Aorta (tissue), 5 donors: ENCODE measurements around the gene ESRRG. TPM values are rescaled to one million over a fixed set of nuclear protein-coding genes. Genes with fewer than 3 reads are reported as not detected.

ENCODE experiments used
- ATAC-seq: fragments of 200-7000 bp; cut with Tn5 transposase; one replicate; pipeline ENCODE4 v1.9.1; 2022; ENCODE audit warnings: moderate library complexity; ENCODE audit not compliant: low FRiP score
- DNase-seq, 2 donors: peaks; one replicate each; pipeline ENCODE4 v3.0.0-alpha.2; 2020
- H3K27ac ChIP-seq, 2 donors: one replicate each; pipeline ENCODE4 v1.5.1; 2013; ENCODE audit warnings: low read length in 2 of 2, mild to moderate bottlenecking in 2 of 2, moderate library complexity in 2 of 2, control low read depth in 1 of 2, inconsistent platforms in 1 of 2, low read depth in 1 of 2
- H3K27me3 ChIP-seq, 2 donors: one replicate each; pipeline ENCODE4 v1.6.1; 2013; ENCODE audit warnings: control low read depth in 1 of 2, low read length in 1 of 2, mild to moderate bottlenecking in 1 of 2, moderate library complexity in 1 of 2; ENCODE audit not compliant: insufficient read depth in 2 of 2, control insufficient read depth in 1 of 2
- H3K36me3 ChIP-seq, 2 donors: one replicate each; pipeline ENCODE4 v1.6.1; 2013; ENCODE audit warnings: control low read depth in 1 of 2, low read length in 1 of 2, mild to moderate bottlenecking in 1 of 2; ENCODE audit not compliant: insufficient read depth in 2 of 2, control insufficient read depth in 1 of 2
- H3K4me1 ChIP-seq, 2 donors: one replicate each; pipeline ENCODE4 v1.6.1; 2013; ENCODE audit warnings: low read length in 2 of 2, control low read depth in 1 of 2, mild to moderate bottlenecking in 1 of 2, moderate library complexity in 1 of 2; ENCODE audit not compliant: insufficient read depth in 2 of 2, control insufficient read depth in 1 of 2
- H3K4me3 ChIP-seq, 2 donors: one replicate each; pipeline ENCODE4 v1.5.1; 2013; ENCODE audit warnings: low read length in 2 of 2, control low read depth in 1 of 2, mild to moderate bottlenecking in 1 of 2
- H3K9me3 ChIP-seq: one replicate; pipeline ENCODE4 v1.6.1; 2013; ENCODE audit warnings: mild to moderate bottlenecking, low read length; ENCODE audit not compliant: control insufficient read depth
- WGBS, 2 donors: extraction: QIAGEN DNeasy Blood & Tissue Kit; methylation state at CpG; one replicate each; pipeline ENCODE4 v1.1.7; 2013; 5-methylcytosine and 5-hydroxymethylcytosine counted together
- intact Hi-C, 2 donors: fragments of 100-400 bp; cut with DNase I; formaldehyde crosslinking; loops; one replicate each; pipeline versions ENCODE4 v1.14.2 to v1.15.0; 2022
- polyA plus RNA-seq, 2 donors: library from polyadenylated mRNA; stranded (reverse); fragments of 200-250 nt; gene quantifications; one replicate each; pipeline ENCODE4 v1.2.3, GENCODE V29; 2013
- total RNA-seq, 2 donors: library from RNA; stranded (reverse); fragmentation: NEBNext Ultra II Directional; extraction: Animal tissue kit (Norgen Biotek cat#: 25700); gene quantifications; one replicate each; pipeline ENCODE4 v1.2.1, GENCODE V29; 2021
- donor health status: healthy with polysubstance abuse.
- donor health status: Bipolar disorder and iron deficiency.
- donor health status: DM: no; HTN: no; CAD: no.
- donor health status: DM: no; HTN: no; CAD: no.
- donor health status: DM: yes; HTN: yes; CAD: no.

ESRRG gene
- total and polyA plus RNA-seq, 4 donors, result 0.21 to 1.3 TPM; not detected in 2

DNA sequence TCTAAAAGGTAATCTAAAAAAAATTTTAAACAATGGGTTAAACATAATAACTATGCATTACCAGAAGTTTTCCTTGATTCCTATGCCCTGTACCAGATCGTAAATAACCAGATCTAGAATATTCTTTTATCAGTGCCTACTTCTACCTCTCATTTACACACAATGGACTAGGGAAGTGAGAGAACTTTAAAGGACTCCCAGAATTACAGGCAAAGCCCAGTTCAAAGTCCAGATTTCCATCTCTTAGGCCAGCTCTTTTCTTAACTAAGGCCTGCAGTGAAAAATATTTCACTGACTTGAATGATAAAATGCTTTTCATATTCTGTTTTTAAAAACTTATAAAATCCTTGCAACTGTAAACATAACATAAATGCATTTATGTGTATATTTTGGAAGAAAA, 32.6 kb downstream of the ESRRG start:
- intact Hi-C loops, result no loop called here
- no peak overlapping the region for H3K27ac ChIP-seq
- no peaks in the 10 kb centered on the region for H3K4me1 ChIP-seq
- H3K27me3 ChIP-seq, result no peaks in the 10 kb centered on the region
- WGBS, 2 donors, result 78 to 86% methylated on average over 1 of the region's 1 CpG
- DNase-seq (no peak), ATAC-seq (no peak)
- no peak overlapping the region for H3K4me3 ChIP-seq
- H3K9me3 ChIP-seq, result no peaks in the 10 kb centered on the region
- no peaks in the 10 kb centered on the region for H3K36me3 ChIP-seq

- WGBS, 2 donors, result 74 to 79% methylated on average over 8 of the region's 8 CpGs
Measured at GRCh38 chr1:216688127-216688657, 35.0 kb downstream of the ESRRG start.

DNA sequence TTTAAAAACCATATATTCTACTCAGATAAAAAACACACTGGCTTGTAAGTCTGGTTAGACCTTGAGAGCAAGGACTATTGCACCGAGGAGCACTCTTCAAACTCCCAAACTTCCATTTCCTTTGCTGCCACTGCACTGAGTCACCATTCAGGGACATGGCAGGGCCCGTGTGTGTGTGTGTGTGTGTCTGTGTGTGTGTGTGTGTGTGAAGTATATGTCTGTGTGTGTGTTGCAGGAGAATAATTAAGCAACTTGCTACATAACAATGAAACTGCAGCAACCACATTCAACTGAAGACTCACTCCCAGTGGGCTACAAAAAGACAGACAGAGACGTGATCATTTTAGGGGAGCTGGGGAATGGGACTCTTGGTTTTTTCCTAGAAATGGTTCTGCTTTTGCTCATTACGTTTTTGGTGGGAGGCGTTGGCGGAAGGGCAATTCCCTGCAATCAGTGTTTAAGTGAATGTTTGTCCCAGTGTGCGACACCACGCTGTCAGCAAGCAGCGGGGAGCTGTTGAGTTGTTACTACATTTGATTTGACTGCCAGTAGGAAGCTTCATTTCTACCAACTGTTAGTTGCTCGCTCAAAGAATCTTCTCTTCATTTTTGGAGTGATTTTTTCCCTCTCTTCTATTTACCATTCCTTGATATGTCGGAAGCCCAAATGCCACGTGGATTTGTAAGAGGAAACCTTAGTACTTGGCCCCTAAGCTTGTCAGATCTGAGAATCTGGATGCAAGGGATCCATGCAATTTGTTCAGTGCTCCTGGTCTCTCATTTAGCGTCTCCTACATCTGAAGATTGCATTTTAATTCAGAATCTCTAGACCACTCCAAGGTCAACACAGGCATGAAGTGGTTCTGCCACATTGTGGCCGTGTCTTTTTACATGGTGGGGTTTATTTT, 36.1 kb downstream of the ESRRG start:
- no peak overlapping the region for H3K27ac ChIP-seq
- no peak overlapping the region for H3K4me3 ChIP-seq
- H3K9me3 ChIP-seq, result no peaks in the 10 kb centered on the region
- 18 to 24% methylated on average over 14 of the region's 14 CpGs for WGBS, 2 donors
- intact Hi-C loops, result no loop called here
- DNase-seq (no peak), ATAC-seq (no peak)
- no peaks in the 10 kb centered on the region for H3K36me3 ChIP-seq
- H3K27me3 ChIP-seq, result no peaks in the 10 kb centered on the region
- H3K4me1 ChIP-seq, result no peaks in the 10 kb centered on the region

More at GRCh38 chr1:216688127-216688657, 35.0 kb downstream of the ESRRG start:
- intact Hi-C loops, result no loop called here
- no peaks in the 10 kb centered on the region for H3K4me1 ChIP-seq
- no peaks in the 10 kb centered on the region for H3K27me3 ChIP-seq
- H3K36me3 ChIP-seq, result no peaks in the 10 kb centered on the region
- H3K4me3 ChIP-seq, result no peak overlapping the region
- no peak for ATAC-seq
- H3K9me3 ChIP-seq, result no peaks in the 10 kb centered on the region
- no peak overlapping the region for H3K27ac ChIP-seq
- DNase-seq, result no peak

- Histone ChIP-seq H3K27ac (no peak overlapping the region), H3K9me3 (no peaks in the 10 kb centered on the region), H3K27me3 (no peaks in the 10 kb centered on the region), H3K4me1 (no peaks in the 10 kb centered on the region), H3K4me3 (no peak overlapping the region), H3K36me3 (no peaks in the 10 kb centered on the region)
- 70 to 74% methylated on average over 7 of the region's 7 CpGs for WGBS, 2 donors
- ATAC-seq (no peak), DNase-seq (no peak)
- intact Hi-C loops, result no loop called here
Measured at GRCh38 chr1:216682752-216683151, 40.5 kb downstream of the ESRRG start.

- intact Hi-C loops, result no loop called here
- DNase-seq (no peak), ATAC-seq (no peak)
- peaks cover 2% of the 10 kb centered on the region for H3K9me3 ChIP-seq
- H3K27me3 ChIP-seq, result no peaks in the 10 kb centered on the region
- H3K4me3 ChIP-seq, result no peak overlapping the region
- no peaks in the 10 kb centered on the region for H3K4me1 ChIP-seq
- no peaks in the 10 kb centered on the region for H3K36me3 ChIP-seq
- no peak overlapping the region for H3K27ac ChIP-seq
- WGBS, 2 donors, result 61% methylated on average over 14 of the region's 14 CpGs
Measured at GRCh38 chr1:216679108-216679507, 44.1 kb downstream of the ESRRG start.

GRCh38 chr1:216670118-216670883, 52.9 kb downstream of the ESRRG start:
- Histone ChIP-seq H3K36me3 (no peaks in the 10 kb centered on the region), H3K4me1 (no peaks in the 10 kb centered on the region), H3K9me3 (peaks cover 1% of the 10 kb centered on the region), H3K27ac (no peak overlapping the region), H3K27me3 (no peaks in the 10 kb centered on the region), H3K4me3 (no peak overlapping the region)
- WGBS, 2 donors, result 90 to 93% methylated on average over 6 of the region's 6 CpGs
- intact Hi-C loops, result no loop called here
- ATAC-seq, result no peak
- DNase-seq, result no peak

GRCh38 chr1:216666441-216666840, 56.8 kb downstream of the ESRRG start:
- Histone ChIP-seq H3K27ac (no peak overlapping the region), H3K4me1 (no peaks in the 10 kb centered on the region), H3K9me3 (no peaks in the 10 kb centered on the region), H3K36me3 (no peaks in the 10 kb centered on the region), H3K4me3 (no peak overlapping the region), H3K27me3 (no peaks in the 10 kb centered on the region)
- DNase-seq (no peak), ATAC-seq (no peak)
- intact Hi-C loops, result no loop called here
- 87 to 88% methylated on average over 2 of the region's 2 CpGs for WGBS, 2 donors

- Histone ChIP-seq H3K27me3 (no peaks in the 10 kb centered on the region), H3K27ac (no peak overlapping the region), H3K36me3 (no peaks in the 10 kb centered on the region), H3K4me3 (no peak overlapping the region), H3K4me1 (no peaks in the 10 kb centered on the region), H3K9me3 (no peaks in the 10 kb centered on the region)
- ATAC-seq (no peak), DNase-seq (no peak)
- intact Hi-C loops, result no loop called here
Measured at GRCh38 chr1:216665856-216666255, 57.4 kb downstream of the ESRRG start.
